ENCODE results near the gene OTOP1.
"Not testable (repeated sequence)": the region's sequence is repeated elsewhere in the genome, so short reads cannot be mapped to it uniquely, and the experiment has no call there.

OTOP1 gene

DNA sequence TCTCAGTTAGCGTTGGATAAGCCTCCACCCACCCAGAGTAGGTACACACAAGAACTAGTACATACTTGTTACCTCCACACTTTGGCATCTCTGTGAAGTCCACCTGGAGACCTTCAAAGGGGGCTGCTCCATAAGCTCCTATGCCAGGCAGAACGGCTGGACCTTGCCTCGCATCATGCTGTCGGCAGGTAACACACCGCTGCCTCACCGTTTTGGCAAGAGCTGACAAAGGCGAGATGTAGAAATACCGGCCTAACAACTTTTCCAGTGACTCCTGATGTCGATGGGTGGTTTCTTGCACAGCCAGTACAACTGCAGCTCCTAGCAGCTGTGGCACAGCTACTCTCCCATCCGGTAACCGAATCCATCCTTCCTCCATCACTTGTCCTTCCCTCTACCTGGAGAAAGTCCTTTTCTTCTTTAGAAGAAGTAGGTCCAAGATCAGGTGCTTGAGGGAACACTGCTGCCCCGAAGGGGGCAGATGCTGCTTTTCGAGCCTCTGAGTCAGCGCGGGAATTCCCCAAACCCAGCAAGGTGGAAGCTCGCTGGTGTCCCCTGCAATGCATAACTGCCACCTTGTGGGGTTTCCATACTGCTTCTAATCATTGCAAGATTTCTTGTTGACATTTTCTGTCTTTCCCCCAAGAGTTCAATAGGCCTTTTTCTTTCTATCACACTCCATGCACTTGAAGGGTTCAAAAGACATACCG, 65.6 kb downstream of the OTOP1 start:
- DNase-seq (ENCODE audit: low spot score): not testable (repeated sequence)

- peak; percentile 55 for DNase-seq (ENCODE audit: low spot score)
Measured at GRCh38 chr4:4145622-4146021, 81.1 kb downstream of the OTOP1 start.

GRCh38 chr4:4143376-4143775, 83.4 kb downstream of the OTOP1 start:
- peak; percentile 42 for DNase-seq (ENCODE audit: low spot score)

- peak; percentile 45 for DNase-seq (ENCODE audit: low spot score)
Measured at GRCh38 chr4:4142679-4143078, 84.0 kb downstream of the OTOP1 start.

DNA sequence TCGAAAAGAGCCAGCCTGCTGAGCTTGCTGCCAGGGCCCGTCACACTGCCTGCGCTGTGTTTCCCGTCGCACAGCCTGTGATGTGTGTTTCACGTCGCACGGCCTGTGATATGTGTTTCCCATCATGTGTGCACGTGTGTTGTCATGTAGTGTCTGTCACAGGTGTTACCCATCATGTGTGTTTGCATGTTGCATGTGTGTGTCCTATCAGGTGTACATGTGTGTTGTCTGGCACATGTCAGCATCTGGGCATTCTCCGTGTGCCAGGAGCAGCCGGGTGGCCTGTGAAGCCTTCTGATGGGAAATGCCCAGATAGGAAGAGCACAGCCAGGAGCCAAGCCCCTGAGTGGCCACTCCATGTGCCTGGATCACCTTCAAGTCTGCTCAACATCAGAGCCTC, 85.5 kb downstream of the OTOP1 start:
- not testable (repeated sequence) for DNase-seq (ENCODE audit: low spot score)

Data from ecto neural progenitor cell (in vitro differentiated cells).